Measurements from ENCODE around the gene CD209.

- TF ChIP-seq, protein P1, sequence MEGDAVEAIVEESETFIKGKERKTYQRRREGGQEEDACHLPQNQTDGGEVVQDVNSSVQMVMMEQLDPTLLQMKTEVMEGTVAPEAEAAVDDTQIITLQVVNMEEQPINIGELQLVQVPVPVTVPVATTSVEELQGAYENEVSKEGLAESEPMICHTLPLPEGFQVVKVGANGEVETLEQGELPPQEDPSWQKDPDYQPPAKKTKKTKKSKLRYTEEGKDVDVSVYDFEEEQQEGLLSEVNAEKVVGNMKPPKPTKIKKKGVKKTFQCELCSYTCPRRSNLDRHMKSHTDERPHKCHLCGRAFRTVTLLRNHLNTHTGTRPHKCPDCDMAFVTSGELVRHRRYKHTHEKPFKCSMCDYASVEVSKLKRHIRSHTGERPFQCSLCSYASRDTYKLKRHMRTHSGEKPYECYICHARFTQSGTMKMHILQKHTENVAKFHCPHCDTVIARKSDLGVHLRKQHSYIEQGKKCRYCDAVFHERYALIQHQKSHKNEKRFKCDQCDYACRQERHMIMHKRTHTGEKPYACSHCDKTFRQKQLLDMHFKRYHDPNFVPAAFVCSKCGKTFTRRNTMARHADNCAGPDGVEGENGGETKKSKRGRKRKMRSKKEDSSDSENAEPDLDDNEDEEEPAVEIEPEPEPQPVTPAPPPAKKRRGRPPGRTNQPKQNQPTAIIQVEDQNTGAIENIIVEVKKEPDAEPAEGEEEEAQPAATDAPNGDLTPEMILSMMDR (conservative IDR thresholded peaks at IDR 0.05; ENCODE audit: low read length), result no peak
- TF ChIP-seq EZH2phosphoT487 (IDR thresholded peaks at IDR 0.05; ENCODE audit: borderline replicate concordance, low read depth, low read length), result no peak
Measured at GRCh38 chr19:7746903-7747884, at the start of gene CD209.
